ENCODE measurements around the gene GRK5. TPM values are rescaled to one million over a fixed set of nuclear protein-coding genes. Genes with fewer than 3 reads are reported as not detected.

GRK5 gene
- total RNA-seq, 1 experiment from 2014 or later = 4.8 TPM

GRCh38 chr10:119263951-119264617 is 56.7 kb downstream of the GRK5 start:
- peaks cover 9% of the 10 kb centered on the region for H3K4me1 ChIP-seq (replicated peaks; ENCODE audit: insufficient read depth)

GRCh38 chr10:119265691-119266090 is 58.3 kb downstream of the GRK5 start:
- Histone ChIP-seq H3K4me3 (no peak overlapping the region), H3K79me2 (ENCODE audit: low read depth) (no peaks in the 10 kb centered on the region), H3K36me3 (ENCODE audit: low read depth) (no peaks in the 10 kb centered on the region), H3K4me1 (replicated peaks; ENCODE audit: insufficient read depth) (peaks cover 19% of the 10 kb centered on the region), H3F3A (ENCODE audit: insufficient read depth, low read depth) (peaks cover 11% of the 10 kb centered on the region), H3K27ac (no peak overlapping the region), H3K9me2 (ENCODE audit: insufficient read depth) (no peaks in the 10 kb centered on the region), H4K20me1 (ENCODE audit: insufficient read depth) (no peaks in the 10 kb centered on the region), H3K27me3 (ENCODE audit: insufficient read depth, low read depth) (no peaks in the 10 kb centered on the region), H3K9me3 (ENCODE audit: insufficient read depth, low read depth) (no peaks in the 10 kb centered on the region), H2AFZ (no peak overlapping the region), H3K4me2 (no peak overlapping the region)
- ChIA-PET POLR2A (ENCODE audit: unreplicated experiment) (no interaction called here), CTCF (no interaction called here)
- no peak for TF ChIP-seq EZH2 (IDR thresholded peaks at IDR 0.05; ENCODE audit: low read depth)
- no peak for TF ChIP-seq CTCF (conservative IDR thresholded peaks at IDR 0.05)
- no TSS peak for BruUV-seq (replicated peaks)
- intact Hi-C loops (cut with micrococcal nuclease; ENCODE audit: unreplicated experiment) = no loop called here
- DNase-seq = no peak

More at GRCh38 chr10:119263951-119264617, 56.7 kb downstream of the GRK5 start:
- Histone ChIP-seq H3K27me3 (ENCODE audit: insufficient read depth, low read depth) (no peaks in the 10 kb centered on the region), H4K20me1 (ENCODE audit: insufficient read depth) (no peaks in the 10 kb centered on the region), H3K27ac (no peak overlapping the region), H2AFZ (no peak overlapping the region), H3K36me3 (ENCODE audit: low read depth) (no peaks in the 10 kb centered on the region), H3K9me3 (ENCODE audit: insufficient read depth, low read depth) (no peaks in the 10 kb centered on the region), H3K4me2 (no peak overlapping the region), H3K9me2 (ENCODE audit: insufficient read depth) (no peaks in the 10 kb centered on the region), H3K79me2 (ENCODE audit: low read depth) (no peaks in the 10 kb centered on the region), H3F3A (ENCODE audit: insufficient read depth, low read depth) (no peaks in the 10 kb centered on the region), H3K4me3 (no peak overlapping the region)
- CTCF ChIA-PET = no interaction called here
- TF ChIP-seq CTCF (conservative IDR thresholded peaks at IDR 0.05) (no peak), EZH2 (IDR thresholded peaks at IDR 0.05; ENCODE audit: low read depth) (no peak)
- DNase-seq = no peak
- POLR2A ChIA-PET (ENCODE audit: unreplicated experiment) = no interaction called here
- intact Hi-C loops (cut with micrococcal nuclease; ENCODE audit: unreplicated experiment) = no loop called here
- no TSS peak for BruUV-seq (replicated peaks)

- ChIA-PET CTCF (no interaction called here), POLR2A (ENCODE audit: unreplicated experiment) (no interaction called here)
- Histone ChIP-seq H3K9me3 (ENCODE audit: insufficient read depth, low read depth) (no peaks in the 10 kb centered on the region), H3K27me3 (ENCODE audit: insufficient read depth, low read depth) (no peaks in the 10 kb centered on the region), H3K4me1 (replicated peaks; ENCODE audit: insufficient read depth) (peaks cover 36% of the 10 kb centered on the region), H4K20me1 (ENCODE audit: insufficient read depth) (no peaks in the 10 kb centered on the region), H3K27ac (no peak overlapping the region), H2AFZ (no peak overlapping the region), H3K36me3 (ENCODE audit: low read depth) (no peaks in the 10 kb centered on the region), H3K4me3 (no peak overlapping the region), H3K79me2 (ENCODE audit: low read depth) (no peaks in the 10 kb centered on the region), H3F3A (ENCODE audit: insufficient read depth, low read depth) (peaks cover 28% of the 10 kb centered on the region), H3K4me2 (no peak overlapping the region), H3K9me2 (ENCODE audit: insufficient read depth) (no peaks in the 10 kb centered on the region)
- no peak for DNase-seq
- TF ChIP-seq EZH2 (IDR thresholded peaks at IDR 0.05; ENCODE audit: low read depth) = no peak
- no peak for TF ChIP-seq CTCF (conservative IDR thresholded peaks at IDR 0.05)
- no TSS peak for BruUV-seq (replicated peaks)
- intact Hi-C loops (cut with micrococcal nuclease; ENCODE audit: unreplicated experiment) = no loop called here
Measured at GRCh38 chr10:119267384-119267783, 60.0 kb downstream of the GRK5 start.

Data from PC-9 (cell line).